ENCODE data around the gene DMAC2L. TPM values are rescaled to one million over a fixed set of nuclear protein-coding genes. Genes with fewer than 3 reads are reported as not detected.

The DMAC2L gene
- total and polyA plus RNA-seq, 10 of the 15 experiments (the other 5 are each of a cell fraction or from before 2014, with no cell fraction given) = 9.5 to 76.3 (median 28.2) TPM

DNA sequence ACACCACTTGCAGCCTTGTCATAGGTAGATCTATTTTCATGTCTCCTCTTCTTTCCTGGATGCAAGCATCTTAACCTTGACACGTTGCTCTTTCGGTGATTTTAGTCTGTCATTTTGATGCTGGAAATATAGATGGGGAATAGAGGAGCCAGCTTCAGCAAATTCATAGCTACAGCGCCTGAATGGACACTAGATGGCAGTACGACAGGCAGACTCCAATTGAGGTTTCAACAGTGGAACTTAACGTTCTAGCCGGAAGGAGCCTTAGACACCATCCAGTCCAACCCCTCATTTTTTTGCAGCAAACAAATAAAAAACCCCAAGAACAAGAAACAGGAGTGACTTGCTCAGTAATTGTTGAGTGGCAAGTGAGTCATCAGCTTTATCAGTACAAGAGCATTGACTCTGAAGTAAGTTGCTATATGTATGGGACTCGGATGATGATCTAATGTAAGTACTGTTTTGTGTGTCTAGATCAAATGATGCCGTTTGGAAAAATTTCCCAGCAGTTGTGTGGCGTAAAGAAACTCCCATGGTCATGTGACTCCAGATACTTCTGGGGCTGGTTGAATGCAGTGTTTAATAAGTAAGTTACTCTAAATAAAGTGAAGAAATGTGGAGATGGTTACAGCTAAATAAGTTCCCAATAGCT, 9.0 kb downstream of the DMAC2L start:
- intact Hi-C loops (cut with micrococcal nuclease; ENCODE audit: unreplicated experiment) = loop anchor here (1.0 to 2.0 kb wide), 2 partner anchors 76 to 211 kb away; partner anchors contain the start of genes CDKL1 and MAP4K5
- Histone ChIP-seq H3K4me1 (ENCODE audit: control insufficient read depth, insufficient read depth, low read length) (peaks cover 27% of the 10 kb centered on the region), H3K9ac (ENCODE audit: control insufficient read depth, insufficient read depth, low read length) (no peak overlapping the region; the same call in 1 of the 2 replicates), H3K4me2 (ENCODE audit: control insufficient read depth, insufficient read depth) (peak overlapping the region; percentile 75), H3K36me3 (ENCODE audit: control insufficient read depth in 2 of 2, insufficient read depth in 2 of 2, low read length in 1 of 2) (peaks cover 0 to 9% of the 10 kb centered on the region in 2 experiments; a peak in 2 of 4 replicates), H2AFZ (ENCODE audit: control insufficient read depth, low read depth, low read length) (peak overlapping the region; percentile 37), H3K79me2 (ENCODE audit: control insufficient read depth, insufficient read depth, low read length) (peaks cover 9% of the 10 kb centered on the region), H3K9me3 (replicated peaks; ENCODE audit: control insufficient read depth, insufficient read depth, low read length) (no peaks in the 10 kb centered on the region), H3K27me3 (replicated peaks in 1 of 2; ENCODE audit: control insufficient read depth in 2 of 2, insufficient read depth in 2 of 2, low read length in 1 of 2) (no peaks in the 10 kb centered on the region), H4K20me1 (ENCODE audit: control insufficient read depth, insufficient read depth) (no peaks in the 10 kb centered on the region; the same call in 1 of the 2 replicates), H3K4me3 (peak overlapping the region; percentile 47; the same call in 1 of the 2 replicates), H3K27ac (ENCODE audit: control insufficient read depth, insufficient read depth) (peak overlapping the region; percentile 77)
- SMC1A ChIA-PET (ENCODE audit: uncharacterized antibody, unreplicated experiment) = interaction anchor here (0.7 to 3.3 kb wide), 26 partner anchors 9 to 564 kb away, joined by 3 to 19 read pairs (median 6); partner anchors contain the start of genes CDKL1, DMAC2L, L2HGDH and MAP4K5
- DNase-seq (ENCODE audit: low read depth, low spot score) = peak; percentile 82
- in situ Hi-C loops (cut with MboI) = loop anchor here (5.0 kb wide), 1 partner anchor 206 kb away; no protein-coding TSS in a partner anchor
- ATAC-seq = peak; percentile 91
- CTCF ChIA-PET = interaction anchor here (0.6 to 3.7 kb wide), 50 partner anchors 9 to 539 kb away, joined by 3 to 39 read pairs (median 4); partner anchors contain the start of genes CDKL1, DMAC2L, L2HGDH and MAP4K5
- RAD21 ChIA-PET (ENCODE audit: unreplicated experiment) = interaction anchor here (0.6 to 2.9 kb wide), 19 partner anchors 9 to 698 kb away, joined by 3 to 16 read pairs (median 4); partner anchors contain the start of genes CDKL1, DMAC2L, L2HGDH and MAP4K5
- POLR2A ChIA-PET = interaction anchor here (0.7 to 1.9 kb wide), 4 partner anchors 9 to 56 kb away, joined by 3 to 6 read pairs (median 5); partner anchors contain the start of genes DMAC2L and L2HGDH
- BruUV-seq (replicated peaks) = no TSS peak
- FAIRE-seq = peak; percentile 94
- WGBS (ENCODE audit: insufficient coverage, insufficient replicate concordance, low lambda C conversion rate, missing lambda C conversion rate) = 1% methylated on average over 9 of the region's 9 CpGs
- TF ChIP-seq SPI1 (IDR thresholded peaks at IDR 0.05; ENCODE audit: borderline replicate concordance, insufficient read depth, low read depth, low read length) (no peak), SREBF1 (IDR thresholded peaks at IDR 0.05; ENCODE audit: low read length) (no peak), KAT2A (conservative IDR thresholded peaks at IDR 0.05; ENCODE audit: control insufficient read depth, low read depth, low read length) (no peak), WRNIP1 (IDR thresholded peaks at IDR 0.05; ENCODE audit: borderline replicate concordance, low read depth, low read length) (no peak), ATF7 (IDR thresholded peaks at IDR 0.05; ENCODE audit: low read depth) (peak; percentile 78), SMC3 (IDR thresholded peaks at IDR 0.05; ENCODE audit: borderline replicate concordance, low read length) (peak; percentile 76), FOS (IDR thresholded peaks at IDR 0.05; ENCODE audit: borderline replicate concordance, extremely low read depth, insufficient read length) (no peak), EP300 (IDR thresholded peaks at IDR 0.05; ENCODE audit: borderline replicate concordance in 1 of 2, control insufficient read depth in 1 of 2, low read depth in 2 of 2, low read length in 2 of 2) (peak in 1 of 2 experiments; percentile 52; a peak in 1 of 4 replicates), NR2F1 (conservative IDR thresholded peaks at IDR 0.05) (peak; percentile 84), ETV6 (conservative IDR thresholded peaks at IDR 0.05 in 1 of 2, IDR thresholded peaks at IDR 0.05 in 1 of 2; ENCODE audit: borderline replicate concordance in 1 of 2, low read depth in 1 of 2) (peak in 1 of 2 experiments; percentile 45; a peak in 1 of 4 replicates), RELA (IDR thresholded peaks at IDR 0.05; ENCODE audit: borderline replicate concordance, partially characterized antibody) (no peak), ZNF384 (IDR thresholded peaks at IDR 0.05; ENCODE audit: borderline replicate concordance, low read depth, low read length) (peak; percentile 58), RFX5 (IDR thresholded peaks at IDR 0.05; ENCODE audit: low read depth, low read length) (no peak), JUND (IDR thresholded peaks at IDR 0.05; ENCODE audit: low read depth, low read length) (0 out of 2 replicates have a peak, but pooled peaks have one; percentile 12), BCL11A (IDR thresholded peaks at IDR 0.05; ENCODE audit: low read depth, low read length) (no peak), TARDBP (IDR thresholded peaks at IDR 0.05; ENCODE audit: borderline replicate concordance) (no peak)
- TF ChIP-seq, protein P1, sequence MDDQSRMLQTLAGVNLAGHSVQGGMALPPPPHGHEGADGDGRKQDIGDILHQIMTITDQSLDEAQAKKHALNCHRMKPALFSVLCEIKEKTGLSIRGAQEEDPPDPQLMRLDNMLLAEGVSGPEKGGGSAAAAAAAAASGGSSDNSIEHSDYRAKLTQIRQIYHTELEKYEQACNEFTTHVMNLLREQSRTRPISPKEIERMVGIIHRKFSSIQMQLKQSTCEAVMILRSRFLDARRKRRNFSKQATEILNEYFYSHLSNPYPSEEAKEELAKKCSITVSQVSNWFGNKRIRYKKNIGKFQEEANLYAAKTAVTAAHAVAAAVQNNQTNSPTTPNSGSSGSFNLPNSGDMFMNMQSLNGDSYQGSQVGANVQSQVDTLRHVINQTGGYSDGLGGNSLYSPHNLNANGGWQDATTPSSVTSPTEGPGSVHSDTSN (IDR thresholded peaks at IDR 0.05; ENCODE audit: insufficient replicate concordance, low read depth, low read length) = peak; percentile 40
- TF ChIP-seq, protein P2, sequence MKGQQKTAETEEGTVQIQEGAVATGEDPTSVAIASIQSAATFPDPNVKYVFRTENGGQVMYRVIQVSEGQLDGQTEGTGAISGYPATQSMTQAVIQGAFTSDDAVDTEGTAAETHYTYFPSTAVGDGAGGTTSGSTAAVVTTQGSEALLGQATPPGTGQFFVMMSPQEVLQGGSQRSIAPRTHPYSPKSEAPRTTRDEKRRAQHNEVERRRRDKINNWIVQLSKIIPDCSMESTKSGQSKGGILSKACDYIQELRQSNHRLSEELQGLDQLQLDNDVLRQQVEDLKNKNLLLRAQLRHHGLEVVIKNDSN (IDR thresholded peaks at IDR 0.05; ENCODE audit: borderline replicate concordance, extremely low read length, insufficient read depth, low read depth, low read length) = no peak
- TF ChIP-seq, protein P3, sequence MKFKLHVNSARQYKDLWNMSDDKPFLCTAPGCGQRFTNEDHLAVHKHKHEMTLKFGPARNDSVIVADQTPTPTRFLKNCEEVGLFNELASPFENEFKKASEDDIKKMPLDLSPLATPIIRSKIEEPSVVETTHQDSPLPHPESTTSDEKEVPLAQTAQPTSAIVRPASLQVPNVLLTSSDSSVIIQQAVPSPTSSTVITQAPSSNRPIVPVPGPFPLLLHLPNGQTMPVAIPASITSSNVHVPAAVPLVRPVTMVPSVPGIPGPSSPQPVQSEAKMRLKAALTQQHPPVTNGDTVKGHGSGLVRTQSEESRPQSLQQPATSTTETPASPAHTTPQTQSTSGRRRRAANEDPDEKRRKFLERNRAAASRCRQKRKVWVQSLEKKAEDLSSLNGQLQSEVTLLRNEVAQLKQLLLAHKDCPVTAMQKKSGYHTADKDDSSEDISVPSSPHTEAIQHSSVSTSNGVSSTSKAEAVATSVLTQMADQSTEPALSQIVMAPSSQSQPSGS (IDR thresholded peaks at IDR 0.05; ENCODE audit: low read length) = peak; percentile 66
